Neural progenitor cell (in vitro differentiated cells): ENCODE results near the gene DMWD.

Source experiments
- CTCF ChIP-seq: fragments of 200-600 bp; sonication (generic); IDR thresholded peaks from 2 replicates; pipeline ENCODE4 v1.5.1; 2017; ENCODE audit warnings: antibody characterized with exemption, mild to moderate bottlenecking
- EZH2 ChIP-seq: fragments of 200-600 bp; sonication (generic); IDR thresholded peaks from 2 replicates; pipeline ENCODE4 v1.6.1; 2017; ENCODE audit warnings: antibody characterized with exemption, mild to moderate bottlenecking, moderate library complexity
- EZH2phosphoT487 ChIP-seq: fragments of 200-600 bp; sonication (generic); IDR thresholded peaks from 2 replicates; pipeline ENCODE4 v1.6.1; 2017; ENCODE audit warnings: antibody characterized with exemption

- TF ChIP-seq CTCF: no peak
- no peak for TF ChIP-seq EZH2
- no peak for TF ChIP-seq EZH2phosphoT487
Measured at GRCh38 chr19:45757695-45758094, 35.0 kb downstream of the DMWD start.
